ACC112 (cell line): ENCODE results near the gene SEPTIN12.

Source experiments
- H2AFZ ChIP-seq: fragments of 200-600 bp; sonication (generic); one replicate; pipeline ENCODE4 v1.6.0; 2017; ENCODE audit warnings: antibody characterized with exemption, low read length; ENCODE audit not compliant: unreplicated experiment
- H3K27ac ChIP-seq: fragments of 200-600 bp; sonication (generic); 2 replicates; pipeline ENCODE4 v1.5.1; 2014; ENCODE audit warnings: low read depth, mild to moderate bottlenecking, antibody characterized with exemption, low read length, moderate library complexity
- H3K27me3 ChIP-seq: fragments of 200-600 bp; sonication (generic); 2 replicates; pipeline ENCODE4 v1.6.1; 2014; ENCODE audit warnings: mild to moderate bottlenecking, antibody characterized with exemption, low read length, moderate library complexity, mixed read lengths; ENCODE audit not compliant: insufficient read depth
- H3K36me3 ChIP-seq: fragments of 200-600 bp; sonication (generic); 2 replicates; pipeline ENCODE4 v1.6.1; 2016; ENCODE audit warnings: mild to moderate bottlenecking, antibody characterized with exemption, low read length, moderate library complexity, mixed read lengths; ENCODE audit not compliant: insufficient read depth
- H3K4me1 ChIP-seq: fragments of 200-600 bp; sonication (generic); one replicate; pipeline ENCODE4 v1.6.1; 2016; ENCODE audit warnings: low read length, mixed read lengths; ENCODE audit not compliant: insufficient read depth, unreplicated experiment, control insufficient read depth
- H3K4me3 ChIP-seq: fragments of 200-600 bp; sonication (generic); 2 replicates; pipeline ENCODE4 v1.5.1; 2014; ENCODE audit warnings: mild to moderate bottlenecking, low read depth, low read length
- H3K79me2 ChIP-seq: fragments of 200-600 bp; sonication (generic); one replicate; pipeline ENCODE4 v1.6.0; 2016; ENCODE audit warnings: low read length; ENCODE audit not compliant: control insufficient read depth, unreplicated experiment, insufficient read depth

The SEPTIN12 gene

DNA sequence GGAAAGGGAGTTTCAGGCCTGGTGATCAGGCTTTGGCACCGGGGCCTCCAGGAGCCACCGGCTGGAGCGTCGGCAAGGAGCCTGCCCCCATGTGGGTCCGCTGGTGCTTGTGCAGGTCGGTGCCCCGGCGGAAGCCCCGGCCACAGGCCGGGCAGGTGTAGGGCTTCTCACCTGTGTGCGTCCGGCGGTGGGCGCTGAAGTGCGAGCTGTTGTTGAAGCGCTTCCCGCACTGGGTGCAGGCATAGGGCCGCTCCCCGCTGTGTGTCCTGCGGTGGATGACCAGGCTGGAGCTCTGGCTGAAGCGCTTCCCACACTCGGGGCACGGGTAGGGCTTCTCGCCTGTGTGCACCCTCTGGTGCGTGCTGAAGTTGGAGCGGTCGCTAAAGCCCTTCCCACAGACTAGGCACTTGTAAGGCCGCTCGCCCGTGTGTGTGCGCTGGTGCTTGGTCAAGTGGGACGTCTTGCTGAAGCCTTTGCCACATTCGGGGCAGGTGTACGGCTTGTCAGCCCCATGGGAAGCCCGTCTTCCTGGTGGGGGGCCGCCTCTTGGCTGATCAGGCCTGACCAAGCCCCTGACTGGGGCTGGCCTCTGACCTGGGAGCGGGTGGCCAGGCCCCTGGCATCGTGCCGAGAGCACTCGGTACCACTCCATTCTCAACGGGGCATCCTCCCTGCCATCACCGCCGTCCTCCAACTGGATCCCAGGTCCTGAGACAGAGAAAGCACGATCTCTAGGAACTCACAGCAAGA is 35.6 kb downstream of the SEPTIN12 start:
- H3K4me3 ChIP-seq: no peak overlapping the region
- no peak overlapping the region for H3K27ac ChIP-seq
- no peaks in the 10 kb centered on the region for H3K4me1 ChIP-seq
- no peaks in the 10 kb centered on the region for H3K27me3 ChIP-seq
- no peaks in the 10 kb centered on the region for H3K79me2 ChIP-seq
- H2AFZ ChIP-seq: no peak overlapping the region
- H3K36me3 ChIP-seq: peaks cover 20% of the 10 kb centered on the region

DNA sequence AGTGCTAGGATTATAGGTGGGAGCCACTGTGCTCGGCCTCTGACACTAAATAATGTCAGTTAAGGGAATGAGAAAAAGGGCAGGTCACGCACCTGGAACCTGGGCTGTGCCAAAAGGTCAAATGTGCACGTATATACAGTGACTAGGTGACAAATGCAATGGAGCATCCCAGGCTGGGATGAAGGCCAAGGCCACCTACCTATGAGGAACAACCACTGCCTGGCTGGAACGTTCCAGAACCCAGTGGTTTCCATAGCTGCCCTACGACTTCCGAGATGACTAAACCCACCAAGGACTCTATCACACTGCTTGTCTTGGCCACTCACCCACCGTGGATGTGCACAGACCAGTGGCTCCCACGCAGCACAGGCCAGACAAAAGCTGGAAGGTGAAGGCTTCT is 37.2 kb downstream of the SEPTIN12 start:
- H3K27ac ChIP-seq: no peak overlapping the region
- H3K4me1 ChIP-seq: no peaks in the 10 kb centered on the region
- H2AFZ ChIP-seq: no peak overlapping the region
- H3K36me3 ChIP-seq: peaks cover 14% of the 10 kb centered on the region
- no peaks in the 10 kb centered on the region for H3K79me2 ChIP-seq
- no peaks in the 10 kb centered on the region for H3K27me3 ChIP-seq
- no peak overlapping the region for H3K4me3 ChIP-seq

DNA sequence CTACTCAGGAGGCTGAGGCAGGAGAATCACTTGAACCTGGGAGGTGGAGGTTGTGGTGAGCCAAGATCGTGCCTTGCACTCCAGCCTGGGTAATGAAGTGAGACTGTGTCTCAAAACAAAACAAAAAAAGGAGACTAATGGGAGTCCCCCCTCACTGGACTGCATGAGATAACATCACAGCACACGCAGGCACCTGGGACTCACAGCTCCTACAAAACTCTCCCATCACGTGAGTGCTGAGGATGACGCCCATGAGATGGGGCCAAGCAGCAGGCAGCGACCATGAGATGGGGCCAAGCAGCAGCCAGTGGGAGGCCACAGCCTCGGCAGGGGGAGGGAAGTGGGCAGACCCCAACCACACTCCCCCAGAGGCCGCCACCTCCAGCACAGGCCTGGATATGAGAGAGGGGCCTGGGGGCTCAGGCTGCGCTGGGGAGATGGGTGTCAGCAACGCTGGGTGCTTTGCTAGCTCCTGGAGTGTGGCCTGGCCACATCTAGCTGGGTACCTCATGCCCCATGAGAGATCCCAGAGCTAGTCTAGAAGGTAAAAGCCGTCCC is 38.4 kb downstream of the SEPTIN12 start:
- H2AFZ ChIP-seq: no peak overlapping the region
- peaks cover 5% of the 10 kb centered on the region; the same call in 1 of the 2 replicates for H3K36me3 ChIP-seq
- no peaks in the 10 kb centered on the region for H3K79me2 ChIP-seq
- no peak overlapping the region for H3K4me3 ChIP-seq
- no peak overlapping the region for H3K27ac ChIP-seq
- no peaks in the 10 kb centered on the region for H3K4me1 ChIP-seq
- no peaks in the 10 kb centered on the region for H3K27me3 ChIP-seq

DNA sequence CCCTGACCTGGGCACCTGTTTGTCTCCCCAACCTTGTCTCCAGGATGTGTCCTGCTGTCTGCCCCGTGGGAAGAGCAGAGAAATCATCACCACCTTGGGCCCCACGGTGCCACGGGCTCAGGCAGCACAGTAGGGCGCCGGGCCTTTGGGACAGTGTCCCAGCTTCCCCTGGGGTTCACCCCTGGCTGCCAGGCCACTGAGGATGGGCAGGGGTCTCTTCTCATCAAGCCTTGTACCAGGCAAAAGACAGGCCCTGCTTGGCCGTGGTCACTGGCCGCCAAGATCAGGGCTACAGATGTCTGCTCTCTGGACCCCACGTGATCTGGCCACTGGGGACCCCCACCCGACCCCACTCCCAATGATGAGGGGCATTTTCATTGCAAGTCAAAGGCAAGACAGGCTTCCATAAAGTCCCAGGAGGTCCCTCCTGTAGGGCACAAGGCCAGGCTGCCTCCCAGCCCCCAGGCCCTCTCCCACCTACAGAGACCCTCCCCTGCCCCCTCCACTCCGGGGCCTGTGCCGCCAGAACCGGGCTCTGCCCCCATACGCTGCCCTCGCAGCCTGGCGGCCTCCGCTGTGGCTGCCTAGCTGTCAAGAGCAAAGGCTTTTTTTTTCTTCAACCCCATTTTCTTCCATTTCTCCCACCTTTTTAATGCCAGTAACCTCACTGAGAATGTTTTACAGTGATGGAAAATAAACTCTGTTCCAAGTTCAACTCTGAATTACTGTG is 39.3 kb downstream of the SEPTIN12 start:
- Histone ChIP-seq H3K27ac (no peak overlapping the region), H3K27me3 (no peaks in the 10 kb centered on the region), H2AFZ (no peak overlapping the region), H3K4me3 (no peak overlapping the region), H3K4me1 (no peaks in the 10 kb centered on the region), H3K36me3 (peaks cover 3% of the 10 kb centered on the region; the same call in 1 of the 2 replicates), H3K79me2 (no peaks in the 10 kb centered on the region)

DNA sequence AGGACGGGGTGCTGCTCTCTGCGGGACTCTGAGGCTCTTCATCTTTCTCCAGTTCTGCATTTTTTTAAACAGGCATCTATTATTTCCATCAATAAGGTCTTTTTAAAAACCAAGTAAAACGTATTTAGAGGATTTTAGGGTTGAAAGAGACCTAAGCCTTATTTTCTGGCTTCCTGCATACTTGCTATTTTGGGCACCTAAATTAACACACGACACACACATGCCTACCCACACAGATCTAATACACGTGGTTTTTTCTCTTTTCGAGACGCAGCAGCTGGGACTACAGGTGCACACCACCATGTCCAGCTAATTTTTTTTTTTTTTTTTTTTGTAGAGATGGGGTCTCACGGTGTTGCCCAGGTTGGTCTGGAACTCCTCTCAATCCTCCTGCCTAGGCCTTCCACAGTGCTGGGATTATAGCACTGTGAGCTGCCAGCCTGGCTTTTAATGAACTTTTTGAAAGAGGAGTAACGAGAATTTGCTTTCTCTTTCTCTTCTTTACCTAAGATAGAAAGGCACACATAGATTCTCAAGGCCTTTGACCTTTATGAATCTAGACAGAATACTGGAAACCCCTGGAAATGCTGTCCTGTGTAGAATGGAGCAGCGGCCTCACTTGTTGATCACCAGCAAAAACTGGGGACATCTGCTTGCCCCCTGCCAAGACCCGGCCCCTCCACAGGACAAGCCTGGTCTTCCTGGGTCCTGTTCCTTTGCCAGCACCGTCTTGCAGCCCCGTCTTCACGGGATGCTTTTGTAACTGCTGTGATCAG is 40.1 kb downstream of the SEPTIN12 start:
- H3K27ac ChIP-seq: no peak overlapping the region
- H2AFZ ChIP-seq: no peak overlapping the region

DNA sequence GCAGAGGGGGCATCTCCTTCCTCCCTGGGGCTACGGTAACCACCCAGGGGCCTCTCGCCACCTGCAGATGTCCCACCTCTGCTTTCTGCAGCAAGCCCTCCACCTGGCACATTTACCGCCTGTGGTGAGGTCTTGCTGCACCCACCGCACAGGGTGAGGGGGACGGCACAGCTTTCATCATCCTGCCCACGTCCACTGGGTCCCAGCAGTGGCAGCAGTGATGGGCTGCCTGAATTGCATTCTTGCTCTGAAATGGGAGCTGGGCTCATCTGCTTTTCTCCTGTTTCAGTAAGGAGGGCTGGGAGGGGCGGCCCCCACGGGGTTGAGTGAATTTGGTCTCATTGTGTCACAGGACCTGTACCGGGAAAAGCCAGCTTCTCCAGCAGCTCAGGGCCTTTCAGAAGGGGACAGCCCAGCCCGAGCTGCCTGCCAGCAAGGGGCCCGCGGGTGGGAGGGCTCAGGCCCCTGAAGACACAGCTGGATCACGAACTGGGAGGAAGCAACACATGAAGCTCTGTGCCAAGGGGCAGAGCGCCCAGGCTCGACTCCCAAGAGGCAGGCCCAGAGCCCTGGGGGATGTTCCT is 41.1 kb downstream of the SEPTIN12 start:
- Histone ChIP-seq H3K27ac (no peak overlapping the region), H3K4me3 (no peak overlapping the region), H2AFZ (no peak overlapping the region), H3K36me3 (peaks cover 3% of the 10 kb centered on the region; the same call in 1 of the 2 replicates), H3K4me1 (no peaks in the 10 kb centered on the region), H3K79me2 (no peaks in the 10 kb centered on the region), H3K27me3 (no peaks in the 10 kb centered on the region)

More for the DNA sequence above, 40.1 kb downstream of the SEPTIN12 start:
- no peaks in the 10 kb centered on the region for H3K27me3 ChIP-seq
- no peak overlapping the region for H3K4me3 ChIP-seq
- peaks cover 3% of the 10 kb centered on the region; the same call in 1 of the 2 replicates for H3K36me3 ChIP-seq
- no peaks in the 10 kb centered on the region for H3K4me1 ChIP-seq
- no peaks in the 10 kb centered on the region for H3K79me2 ChIP-seq

DNA sequence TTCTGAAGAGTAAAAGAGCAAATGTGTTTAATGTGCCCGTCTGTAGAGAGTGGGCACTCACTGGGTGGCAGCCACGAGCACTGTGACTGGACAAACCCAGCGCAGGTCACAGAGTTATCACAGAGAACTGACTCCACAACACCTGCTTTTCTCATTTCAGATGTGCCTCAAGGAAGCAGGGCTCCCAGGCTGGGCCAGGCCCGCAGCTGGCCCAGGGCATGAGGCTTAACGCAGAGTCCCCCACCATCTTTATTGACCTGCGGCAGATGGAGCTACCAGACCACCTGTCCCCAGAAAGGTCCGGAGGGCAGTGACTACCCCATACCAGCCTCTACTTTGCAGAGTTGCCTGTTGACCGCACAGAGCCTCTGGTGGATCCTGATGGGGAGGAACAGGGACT is 41.9 kb downstream of the SEPTIN12 start:
- Histone ChIP-seq H3K4me3 (no peak overlapping the region), H3K27me3 (no peaks in the 10 kb centered on the region), H2AFZ (no peak overlapping the region), H3K4me1 (no peaks in the 10 kb centered on the region), H3K36me3 (no peaks in the 10 kb centered on the region), H3K79me2 (no peaks in the 10 kb centered on the region), H3K27ac (no peak overlapping the region)

DNA sequence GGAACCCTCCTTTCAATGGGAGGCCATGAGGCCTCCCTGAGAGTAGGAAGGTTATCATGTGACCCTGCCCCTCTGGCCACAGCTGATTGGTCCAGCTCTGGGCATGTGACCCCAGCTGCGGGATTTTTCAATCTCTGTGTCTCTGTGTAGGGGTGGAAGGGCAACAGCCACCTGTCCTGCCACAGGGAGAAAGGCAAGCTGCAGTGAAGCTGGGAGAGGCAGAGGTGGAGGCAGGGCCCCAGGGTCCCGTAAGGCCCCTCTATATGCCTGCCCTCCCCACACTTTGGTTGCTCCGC is 42.9 kb downstream of the SEPTIN12 start:
- Histone ChIP-seq H3K4me3 (no peak overlapping the region), H3K36me3 (no peaks in the 10 kb centered on the region), H3K27me3 (no peaks in the 10 kb centered on the region), H3K27ac (no peak overlapping the region), H3K4me1 (no peaks in the 10 kb centered on the region), H3K79me2 (no peaks in the 10 kb centered on the region), H2AFZ (no peak overlapping the region)

DNA sequence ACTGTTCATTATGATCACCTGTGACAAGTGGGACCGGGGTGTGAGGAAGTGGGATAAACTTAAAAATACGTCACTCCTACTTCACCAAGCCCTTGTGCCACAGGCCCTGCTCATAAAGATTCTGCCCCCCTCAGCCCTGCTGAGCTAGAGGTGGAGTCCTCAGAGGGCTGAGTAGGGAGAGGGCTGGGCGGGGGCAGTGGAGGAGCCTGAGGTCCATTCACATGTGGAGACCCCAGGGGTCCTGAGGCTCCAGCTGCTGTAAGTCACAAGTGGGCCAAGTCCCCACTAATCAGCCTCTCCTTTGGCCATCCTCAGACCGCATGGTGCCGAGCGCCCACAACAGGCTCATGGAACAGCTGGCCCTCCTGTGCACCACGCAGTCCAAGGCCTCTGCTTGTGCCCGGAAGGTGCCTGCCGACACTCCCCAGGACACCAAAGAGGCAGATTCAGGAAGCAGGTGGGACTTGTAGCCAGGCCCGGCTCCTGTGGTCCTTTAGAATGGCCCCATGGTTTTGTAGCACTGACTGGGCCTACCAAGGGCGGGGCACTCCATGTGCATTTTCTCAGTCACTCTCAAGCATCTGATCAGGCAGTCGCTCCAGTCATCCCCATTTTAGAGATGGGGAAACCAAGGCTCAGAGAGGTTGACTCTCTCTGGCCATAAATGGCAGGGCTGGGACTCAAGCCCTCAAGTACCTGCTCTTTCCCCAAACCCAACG is 43.4 kb downstream of the SEPTIN12 start:
- H3K27ac ChIP-seq: no peak overlapping the region
- H3K4me3 ChIP-seq: no peak overlapping the region
- H3K27me3 ChIP-seq: no peaks in the 10 kb centered on the region
- no peaks in the 10 kb centered on the region for H3K4me1 ChIP-seq
- H2AFZ ChIP-seq: no peak overlapping the region
- no peaks in the 10 kb centered on the region for H3K36me3 ChIP-seq
- no peaks in the 10 kb centered on the region for H3K79me2 ChIP-seq
